Mesothelial cell of epicardium (in vitro differentiated cells): Measurements from ENCODE around the gene CUTA. TPM values are rescaled to one million over a fixed set of nuclear protein-coding genes. Genes with fewer than 3 reads are reported as not detected.
A peak's percentile ranks its signal among the peaks of the same experiment; 100 is the strongest.
"Not testable (repeated sequence)": the region's sequence is repeated elsewhere in the genome, so short reads cannot be mapped to it uniquely, and the experiment has no call there.

ENCODE experiments used
- DNase-seq, 2 experiments: peaks; one replicate each; pipeline ENCODE4 v3.0.0; 2021; ENCODE audit warnings: low spot score in 2 of 2; ENCODE audit not compliant: unreplicated experiment in 2 of 2
- H3K27ac Mint-ChIP-seq: 2 replicates; pipeline ENCODE4 v1.8.0; 2021; ENCODE audit warnings: mixed read lengths
- H3K27me3 Mint-ChIP-seq: 2 replicates; pipeline ENCODE4 v1.8.0; 2021; ENCODE audit warnings: low read depth, mixed read lengths
- H3K36me3 Mint-ChIP-seq: 2 replicates; pipeline ENCODE4 v1.8.0; 2021; ENCODE audit warnings: mixed read lengths
- H3K4me1 Mint-ChIP-seq: 2 replicates; pipeline ENCODE4 v1.8.0; 2021; ENCODE audit warnings: mixed read lengths
- H3K4me3 Mint-ChIP-seq: 2 replicates; pipeline ENCODE4 v1.8.0; 2021; ENCODE audit warnings: mild to moderate bottlenecking, moderate library complexity, mixed read lengths
- H3K9me3 Mint-ChIP-seq: 2 replicates; pipeline ENCODE4 v1.8.0; 2021; ENCODE audit warnings: mixed read lengths
- CTCF ChIP-seq: fragments of 200-600 bp; sonication (generic); IDR thresholded peaks from one replicate; pipeline ENCODE4 v1.5.0; 2021; ENCODE audit warnings: antibody characterized with exemption; ENCODE audit not compliant: unreplicated experiment
- total RNA-seq: library from RNA; stranded (reverse); gene quantifications from 3 replicates; pipeline ENCODE4 v1.2.1, GENCODE V29; 2021

Gene CUTA
- total RNA-seq, 1 donor from 2014 or later, result 239 TPM

GRCh38 chr6:33404884-33405283 lies 13.0 kb downstream of the CUTA start:
- peaks cover 4% of the 10 kb centered on the region for H3K4me1 Mint-ChIP-seq
- TF ChIP-seq CTCF, result no peak
- H3K9me3 Mint-ChIP-seq, result no peaks in the 10 kb centered on the region
- H3K36me3 Mint-ChIP-seq, result peaks cover 12% of the 10 kb centered on the region
- no peak overlapping the region for H3K27ac Mint-ChIP-seq
- no peak for DNase-seq
- H3K4me3 Mint-ChIP-seq, result no peak overlapping the region
- H3K27me3 Mint-ChIP-seq, result no peaks in the 10 kb centered on the region

- not testable (repeated sequence) for H3K27me3 Mint-ChIP-seq, H3K4me1 Mint-ChIP-seq, H3K27ac Mint-ChIP-seq, H3K4me3 Mint-ChIP-seq, DNase-seq, H3K9me3 Mint-ChIP-seq
- H3K36me3 Mint-ChIP-seq, result peaks cover 13% of the 10 kb centered on the region
Observed at GRCh38 chr6:33399881-33400280, 18.0 kb downstream of the CUTA start.

GRCh38 chr6:33398601-33399000 lies 19.3 kb downstream of the CUTA start:
- DNase-seq, H3K27ac Mint-ChIP-seq, H3K4me3 Mint-ChIP-seq, H3K36me3 Mint-ChIP-seq, H3K27me3 Mint-ChIP-seq, H3K9me3 Mint-ChIP-seq: not testable (repeated sequence)
- H3K4me1 Mint-ChIP-seq, result peaks cover 13% of the 10 kb centered on the region

- DNase-seq, result no peak
- Mint-ChIP-seq H3K4me1 (peaks cover 20% of the 10 kb centered on the region), H3K36me3 (peaks cover 4% of the 10 kb centered on the region), H3K9me3 (no peaks in the 10 kb centered on the region), H3K4me3 (no peak overlapping the region), H3K27me3 (no peaks in the 10 kb centered on the region), H3K27ac (no peak overlapping the region)
- TF ChIP-seq CTCF, result no peak
Observed at GRCh38 chr6:33397541-33397940, 20.4 kb downstream of the CUTA start.

- Mint-ChIP-seq H3K9me3 (no peaks in the 10 kb centered on the region), H3K36me3 (no peaks in the 10 kb centered on the region), H3K27ac (peak overlapping the region; percentile 97), H3K4me1 (peaks cover 35% of the 10 kb centered on the region), H3K27me3 (no peaks in the 10 kb centered on the region), H3K4me3 (peak overlapping the region; percentile 83)
- DNase-seq, result no peak
- TF ChIP-seq CTCF, result no peak
Observed at GRCh38 chr6:33392979-33393378, 24.9 kb downstream of the CUTA start.

- Mint-ChIP-seq H3K36me3 (no peaks in the 10 kb centered on the region), H3K9me3 (no peaks in the 10 kb centered on the region), H3K4me3 (peak overlapping the region; percentile 83), H3K27me3 (no peaks in the 10 kb centered on the region), H3K4me1 (peaks cover 35% of the 10 kb centered on the region), H3K27ac (peak overlapping the region; percentile 97)
- DNase-seq, result no peak
- no peak for TF ChIP-seq CTCF
Observed at GRCh38 chr6:33392595-33392948, 25.3 kb downstream of the CUTA start.

- no peak for DNase-seq
- peaks cover 35% of the 10 kb centered on the region for H3K4me1 Mint-ChIP-seq
Observed at GRCh38 chr6:33391922-33392594, 25.8 kb downstream of the CUTA start.

More at GRCh38 chr6:33391922-33392594, 25.8 kb downstream of the CUTA start:
- Mint-ChIP-seq H3K4me3 (peak overlapping the region; percentile 83), H3K27me3 (no peaks in the 10 kb centered on the region), H3K9me3 (no peaks in the 10 kb centered on the region), H3K27ac (peak overlapping the region; percentile 97), H3K36me3 (no peaks in the 10 kb centered on the region)
- TF ChIP-seq CTCF, result no peak
